GM21390 (cell line): Measurements from ENCODE around the gene CDH4.

Experiments used
- ATAC-seq: cut with Tn5 transposase; IDR thresholded peaks from one replicate; pipeline ENCODE4 v1.9.1; 2021; ENCODE audit not compliant: unreplicated experiment

CDH4 gene

GRCh38 chr20:61790116-61790827 lies 538.2 kb downstream of the CDH4 start:
- no peak for ATAC-seq

DNA sequence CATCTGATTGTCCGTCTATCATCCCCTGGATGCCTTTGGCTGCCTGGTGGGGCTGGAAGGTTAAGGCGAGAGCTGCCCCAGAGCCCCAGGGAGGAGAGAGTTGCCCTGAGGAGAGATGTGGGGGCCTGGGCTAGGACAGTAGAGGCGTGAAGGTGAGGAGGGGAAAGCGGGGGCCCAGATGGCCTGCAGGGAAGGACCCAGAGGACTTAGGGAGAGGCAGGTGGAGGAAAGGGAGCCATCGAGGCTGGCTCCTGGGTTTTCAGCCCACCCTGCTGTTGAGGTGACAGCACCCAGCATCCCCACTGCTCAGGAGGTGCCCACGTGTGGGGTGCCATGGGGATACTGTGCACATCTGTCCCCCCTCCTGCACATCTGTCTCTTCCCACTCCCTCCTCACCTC lies 539.9 kb downstream of the CDH4 start:
- no peak for ATAC-seq

DNA sequence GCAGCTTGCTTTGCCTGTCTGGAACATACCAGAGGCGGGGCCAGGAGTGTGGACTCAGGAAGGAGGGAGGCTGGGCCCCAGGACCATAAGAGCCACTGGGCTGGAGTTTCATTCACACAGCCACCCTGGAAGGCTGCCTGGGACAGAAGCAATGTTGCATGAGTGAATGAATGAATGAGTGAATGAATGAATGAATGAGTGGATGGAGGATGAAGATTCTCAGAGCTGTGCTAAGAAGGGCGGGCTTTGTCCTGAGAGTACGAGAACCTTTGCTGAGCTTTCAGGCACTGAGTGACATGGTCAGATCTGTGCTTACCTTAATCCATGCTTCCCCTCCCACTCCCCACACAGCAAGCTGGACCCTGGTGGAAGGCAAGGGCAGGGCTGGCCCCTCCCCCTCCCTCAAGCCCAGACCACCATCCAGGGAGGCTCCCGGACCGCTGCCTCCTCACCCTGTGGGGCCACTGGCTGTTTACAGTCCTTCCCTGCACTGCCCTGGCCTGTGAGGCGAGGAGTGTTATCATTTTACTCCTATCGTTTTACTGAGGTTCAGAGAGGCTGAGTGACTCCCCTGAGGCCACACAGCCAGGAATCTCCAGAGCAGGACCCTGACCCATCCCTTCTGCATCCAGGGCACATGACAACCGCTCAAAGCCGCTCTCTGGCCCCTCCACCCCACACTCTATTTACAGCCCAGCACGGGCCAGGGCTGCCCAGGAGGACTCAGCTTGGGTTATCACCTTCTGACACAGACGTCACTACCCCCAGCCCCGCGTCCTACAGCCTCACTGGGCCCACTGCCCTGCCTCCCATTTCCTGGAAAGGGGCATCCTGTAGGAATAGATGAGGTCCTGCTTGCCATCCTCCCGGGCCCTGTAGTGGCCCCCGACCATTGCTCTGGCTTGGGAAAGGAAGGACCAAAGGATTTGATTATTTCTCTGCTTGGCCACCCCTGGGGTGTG lies 543.9 kb downstream of the CDH4 start:
- ATAC-seq, result no peak

DNA sequence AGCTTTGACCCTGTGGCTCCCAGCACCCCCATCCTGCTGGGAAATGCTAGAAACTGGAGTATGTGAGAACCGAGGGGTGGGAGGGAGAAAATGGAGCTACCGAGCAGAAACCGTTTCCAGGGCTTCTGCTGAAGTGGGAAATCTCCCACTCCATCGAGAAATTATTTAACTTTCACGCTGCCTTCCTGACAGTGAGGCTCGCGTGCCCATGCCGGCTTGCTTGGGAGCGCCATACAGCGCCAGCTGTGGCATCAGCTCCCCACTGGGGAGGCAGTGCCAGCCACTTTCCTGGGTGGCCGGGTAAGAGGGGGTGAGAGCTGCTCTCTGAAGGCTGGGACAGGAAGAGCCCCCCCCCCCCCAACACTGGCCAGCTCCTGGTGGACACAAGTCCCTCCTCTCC lies 544.7 kb downstream of the CDH4 start:
- no peak for ATAC-seq

- no peak for ATAC-seq
These were observed 545.1 kb downstream of the CDH4 start for GRCh38 chr20:61797200-61797599.

- ATAC-seq, result no peak
These were observed 545.9 kb downstream of the CDH4 start for GRCh38 chr20:61797971-61798411.

- ATAC-seq, result no peak
These were observed 546.6 kb downstream of the CDH4 start for GRCh38 chr20:61798632-61799031.

- ATAC-seq, result no peak
These were observed 547.4 kb downstream of the CDH4 start for GRCh38 chr20:61799394-61799923.

- no peak for ATAC-seq
These were observed 547.9 kb downstream of the CDH4 start for GRCh38 chr20:61799928-61800327.

DNA sequence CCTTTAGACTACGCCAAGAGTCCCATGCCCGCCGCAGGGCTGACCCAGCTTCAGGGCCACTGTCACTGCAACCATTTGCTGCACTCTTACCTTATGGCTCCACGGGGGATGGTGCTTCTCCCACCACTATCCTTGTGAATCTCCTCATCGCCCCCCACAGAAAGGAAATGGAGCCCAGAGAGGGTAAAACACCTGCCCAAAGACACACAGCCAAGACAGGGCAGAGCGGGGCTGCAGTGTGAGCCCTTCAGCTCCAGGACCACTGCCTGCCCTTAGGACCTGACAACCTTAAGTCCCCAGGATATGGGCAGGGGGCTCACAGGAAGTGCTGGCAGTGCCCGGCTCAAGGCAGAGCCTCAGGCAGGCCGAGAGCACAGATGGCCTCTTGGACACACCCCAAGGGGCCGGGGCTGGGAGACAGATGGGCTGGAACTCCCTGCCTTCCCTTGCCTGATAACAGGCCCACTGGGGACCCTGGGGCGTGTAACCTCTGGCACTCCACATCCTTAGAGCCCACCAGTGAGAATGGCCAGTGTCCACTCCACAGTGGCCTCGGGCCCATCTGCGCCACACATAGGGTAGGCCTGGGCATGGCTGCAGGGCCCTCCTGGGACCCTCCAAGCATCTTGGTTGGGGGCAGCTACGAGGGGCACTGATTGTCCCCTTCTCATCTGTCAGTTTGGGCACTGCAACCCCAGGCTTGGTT lies 548.5 kb downstream of the CDH4 start:
- no peak for ATAC-seq

DNA sequence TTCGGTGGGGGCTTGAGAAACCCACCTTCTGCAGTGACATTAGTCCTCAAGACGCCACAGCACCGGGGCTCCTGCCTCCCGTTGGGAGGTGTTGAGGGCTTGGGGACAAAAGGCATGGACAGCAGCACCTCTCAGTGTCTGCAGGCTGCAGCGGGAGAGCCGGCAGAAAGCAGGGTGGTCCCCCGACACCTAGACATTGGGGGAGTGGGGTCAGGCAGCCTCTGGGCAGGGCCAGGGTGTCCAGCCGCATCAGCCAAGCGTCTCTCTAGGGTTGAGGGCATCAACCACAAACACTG lies 549.0 kb downstream of the CDH4 start:
- ATAC-seq, result no peak

GRCh38 chr20:61801428-61801827 lies 549.4 kb downstream of the CDH4 start:
- ATAC-seq, result no peak

GRCh38 chr20:61801857-61802442 lies 549.9 kb downstream of the CDH4 start:
- no peak for ATAC-seq

DNA sequence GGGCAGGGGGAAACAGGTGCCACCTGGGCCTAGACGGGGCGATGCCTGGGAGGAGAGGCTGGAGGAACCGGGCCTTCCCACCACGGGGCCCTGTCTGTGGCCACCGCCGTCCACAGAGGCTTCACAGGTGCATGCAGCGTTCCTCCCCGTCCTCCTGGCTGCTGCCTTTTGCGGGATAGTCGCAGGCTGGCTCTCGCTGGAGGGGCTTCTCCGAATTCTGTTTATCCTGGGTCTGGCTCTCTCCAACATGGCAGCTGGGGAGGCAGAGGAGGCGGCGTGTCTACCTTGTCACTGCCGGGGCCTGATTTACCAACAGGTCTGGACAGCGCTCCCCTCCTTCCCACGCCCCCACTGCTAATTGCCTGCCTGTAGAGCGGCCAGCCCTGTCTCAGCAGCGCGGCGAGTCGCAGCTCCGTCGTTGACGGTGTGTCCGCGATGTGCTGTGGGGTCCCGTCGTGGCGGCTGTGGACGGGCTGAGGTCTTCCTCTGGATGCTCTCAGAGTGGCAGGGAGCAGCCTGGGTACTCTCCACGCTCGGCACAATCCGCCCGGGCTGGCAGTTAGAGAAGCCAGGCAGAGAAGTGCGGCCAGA lies 550.8 kb downstream of the CDH4 start:
- ATAC-seq, result no peak

- no peak for ATAC-seq
These were observed 551.4 kb downstream of the CDH4 start for GRCh38 chr20:61803416-61803914.

GRCh38 chr20:61803915-61804751 lies 552.1 kb downstream of the CDH4 start:
- ATAC-seq, result no peak

DNA sequence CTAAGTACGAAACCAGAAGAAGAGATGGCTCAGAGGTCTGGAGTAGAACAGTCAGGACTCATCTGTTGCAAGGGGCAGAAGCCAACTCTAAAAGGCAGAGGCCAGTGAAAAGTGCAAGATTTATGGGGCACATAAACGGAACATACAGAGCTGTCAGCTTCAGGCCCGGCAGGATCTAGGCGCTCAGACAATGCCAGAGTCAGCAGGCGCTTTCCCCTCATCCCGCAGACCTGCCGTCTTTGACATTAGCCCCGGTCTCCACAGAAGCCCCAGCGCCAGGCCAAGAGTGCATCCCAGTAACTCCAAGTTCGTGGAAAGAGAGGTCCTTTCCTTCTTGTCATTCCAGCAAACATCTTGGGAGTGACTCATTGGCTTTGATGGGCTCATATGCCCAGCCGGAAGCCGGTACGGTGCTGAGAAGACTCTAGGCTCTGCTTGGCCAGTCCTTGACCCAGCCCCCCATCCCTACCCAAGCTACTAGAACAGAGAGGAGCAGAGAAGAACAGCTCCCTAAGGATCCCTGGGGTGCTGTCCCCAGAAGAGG lies 552.8 kb downstream of the CDH4 start:
- no peak for ATAC-seq

DNA sequence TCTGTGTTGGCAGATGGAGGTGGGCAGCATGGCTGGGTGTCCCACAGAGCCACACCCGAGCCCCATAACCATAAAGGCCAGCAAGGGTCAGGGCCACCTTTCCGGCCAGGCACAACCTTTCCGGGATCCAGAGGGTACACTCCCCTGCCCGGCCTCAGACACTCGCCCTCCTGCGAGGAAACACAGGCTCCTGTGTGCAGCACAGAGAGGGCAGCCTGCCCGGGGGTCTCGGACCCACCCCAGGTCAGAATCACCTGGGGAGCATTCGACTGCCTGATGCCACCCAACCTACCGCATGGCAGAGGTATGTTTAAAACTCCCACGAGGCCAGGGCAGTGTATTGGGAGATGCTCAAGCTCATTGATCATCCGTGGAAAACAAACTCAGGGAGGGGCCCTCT lies 553.3 kb downstream of the CDH4 start:
- ATAC-seq, result no peak

GRCh38 chr20:61805781-61806180 lies 553.7 kb downstream of the CDH4 start:
- no peak for ATAC-seq
